Nephron (organoid): ENCODE data around the gene ZBTB24.

Experiments
- H3K27ac Mint-ChIP-seq, 3 experiments: 2 replicates each; pipeline ENCODE4 v1.8.0; 2020; ENCODE audit warnings: mixed read lengths in 3 of 3, mild to moderate bottlenecking in 2 of 3, moderate library complexity in 1 of 3
- H3K27me3 Mint-ChIP-seq: 2 replicates; pipeline ENCODE4 v1.8.0; 2021; ENCODE audit warnings: low read depth, mild to moderate bottlenecking, moderate library complexity, mixed read lengths
- H3K36me3 Mint-ChIP-seq: 2 replicates; pipeline ENCODE4 v1.8.0; 2020; ENCODE audit warnings: low read depth, mixed read lengths
- H3K4me1 Mint-ChIP-seq: 2 replicates; pipeline ENCODE4 v1.8.0; 2020; ENCODE audit warnings: mixed read lengths
- H3K4me3 Mint-ChIP-seq, 3 experiments: 2 replicates each; pipeline ENCODE4 v1.8.0; 2020; ENCODE audit warnings: mild to moderate bottlenecking in 3 of 3, mixed read lengths in 3 of 3, moderate library complexity in 2 of 3
- H3K9me3 Mint-ChIP-seq: 2 replicates; pipeline ENCODE4 v1.8.0; 2020; ENCODE audit warnings: mixed read lengths
- CTCF ChIP-seq, 3 experiments: fragments of 200-600 bp; sonication (generic); IDR thresholded peaks; one replicate each; pipeline ENCODE4 v1.5.0; 2021; ENCODE audit warnings: antibody characterized with exemption in 3 of 3; ENCODE audit not compliant: unreplicated experiment in 3 of 3

The ZBTB24 gene

GRCh38 chr6:109478841-109479624 is 4.0 kb downstream of the ZBTB24 start:
- Mint-ChIP-seq H3K9me3 (no peaks in the 10 kb centered on the region), H3K4me1 (peaks cover 52% of the 10 kb centered on the region), H3K36me3 (peaks cover 55% of the 10 kb centered on the region), H3K27ac (peak overlapping the region; percentile 88 to 98 (median 92)), H3K4me3 (peak overlapping the region; percentile 22 to 73 (median 69)), H3K27me3 (no peaks in the 10 kb centered on the region)
- TF ChIP-seq CTCF (IDR thresholded peaks at IDR 0.05; ENCODE audit: unreplicated experiment in 3 of 3): no peak

- Mint-ChIP-seq H3K36me3 (peaks cover 60% of the 10 kb centered on the region), H3K9me3 (no peaks in the 10 kb centered on the region), H3K4me1 (peaks cover 48% of the 10 kb centered on the region), H3K27me3 (no peaks in the 10 kb centered on the region), H3K4me3 (peak overlapping the region; percentile 22 to 73 (median 69)), H3K27ac (peak overlapping the region; percentile 88 to 98 (median 92))
- no peak for TF ChIP-seq CTCF (IDR thresholded peaks at IDR 0.05; ENCODE audit: unreplicated experiment in 3 of 3)
These were observed 4.7 kb downstream of the ZBTB24 start for GRCh38 chr6:109478222-109478805.

- peaks cover 48% of the 10 kb centered on the region for H3K4me1 Mint-ChIP-seq
- no peak for TF ChIP-seq CTCF (IDR thresholded peaks at IDR 0.05; ENCODE audit: unreplicated experiment in 3 of 3)
- no peaks in the 10 kb centered on the region for H3K9me3 Mint-ChIP-seq
- H3K4me3 Mint-ChIP-seq: peak overlapping the region; percentile 46 to 69 (median 63)
- H3K27me3 Mint-ChIP-seq: no peaks in the 10 kb centered on the region
- H3K27ac Mint-ChIP-seq: peak overlapping the region; percentile 88 to 98 (median 92)
- peaks cover 65% of the 10 kb centered on the region for H3K36me3 Mint-ChIP-seq
These were observed 5.3 kb downstream of the ZBTB24 start for GRCh38 chr6:109477725-109478124.

- Mint-ChIP-seq H3K9me3 (no peaks in the 10 kb centered on the region), H3K27me3 (no peaks in the 10 kb centered on the region), H3K27ac (peak overlapping the region; percentile 88 to 98 (median 92)), H3K36me3 (peaks cover 67% of the 10 kb centered on the region), H3K4me1 (peaks cover 43% of the 10 kb centered on the region), H3K4me3 (no peak overlapping the region)
- TF ChIP-seq CTCF (IDR thresholded peaks at IDR 0.05; ENCODE audit: unreplicated experiment in 3 of 3): no peak
These were observed 5.8 kb downstream of the ZBTB24 start for GRCh38 chr6:109477184-109477583.

- peaks cover 32% of the 10 kb centered on the region for H3K4me1 Mint-ChIP-seq
- TF ChIP-seq CTCF (IDR thresholded peaks at IDR 0.05; ENCODE audit: unreplicated experiment in 3 of 3): no peak
- peaks cover 71% of the 10 kb centered on the region for H3K36me3 Mint-ChIP-seq
- H3K27ac Mint-ChIP-seq: peak overlapping the region in 1 of 3 experiments; percentile 91
- no peak overlapping the region for H3K4me3 Mint-ChIP-seq
- no peaks in the 10 kb centered on the region for H3K9me3 Mint-ChIP-seq
- H3K27me3 Mint-ChIP-seq: no peaks in the 10 kb centered on the region
These were observed 7.4 kb downstream of the ZBTB24 start for GRCh38 chr6:109475625-109476024.
